Mononuclear cell (primary cell): ENCODE measurements around the gene BFAR. TPM values are rescaled to one million over a fixed set of nuclear protein-coding genes. Genes with fewer than 3 reads are reported as not detected.
"Not testable (repeated sequence)": the region's sequence is repeated elsewhere in the genome, so short reads cannot be mapped to it uniquely, and the experiment has no call there.

ENCODE experiments used
- H3K27me3 ChIP-seq: 2 replicates; pipeline ENCODE4 v1.6.0; 2011; ENCODE audit warnings: low read length, control low read depth; ENCODE audit not compliant: insufficient read depth
- H3K4me1 ChIP-seq: 2 replicates; pipeline ENCODE4 v1.5.1; 2011; ENCODE audit warnings: mild to moderate bottlenecking, low read length, control low read depth; ENCODE audit not compliant: insufficient read depth
- H3K4me3 ChIP-seq: 2 replicates; pipeline ENCODE4 v1.5.1; 2011; ENCODE audit warnings: mild to moderate bottlenecking, low read length, moderate library complexity
- H3K9me3 ChIP-seq: 2 replicates; pipeline ENCODE4 v1.5.1; 2011; ENCODE audit warnings: low read depth, mild to moderate bottlenecking, control low read depth, low read length
- total RNA-seq: library from RNA; depleted of rRNA; stranded (reverse); fragments of >200 nt; gene quantifications from one replicate; pipeline ENCODE4 v1.2.3, GENCODE V29; 2012

BFAR gene
- total RNA-seq, 1 donor = 70.0 TPM

DNA sequence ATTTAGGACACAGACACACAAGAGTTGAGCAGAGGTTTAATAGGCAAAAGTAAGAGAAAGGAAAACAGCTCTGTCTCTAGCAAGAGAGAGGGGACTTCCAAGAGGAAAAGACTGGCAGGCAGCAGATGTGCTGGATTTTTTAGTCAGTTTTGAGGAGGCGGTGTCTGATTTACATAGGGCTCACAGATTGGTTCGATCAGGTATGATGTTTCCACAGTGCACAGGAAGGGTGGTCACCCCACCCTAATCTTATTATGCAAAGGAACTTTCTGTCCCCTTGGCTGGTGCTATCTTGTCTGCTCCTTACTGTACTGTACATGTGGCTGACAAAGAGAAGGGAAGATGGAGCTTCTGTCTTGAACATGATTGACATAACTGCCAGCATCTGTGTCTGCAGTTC is 25.3 kb downstream of the BFAR start:
- Histone ChIP-seq H3K9me3 (no peaks in the 10 kb centered on the region), H3K4me3 (no peak overlapping the region), H3K4me1 (no peaks in the 10 kb centered on the region), H3K27me3 (no peaks in the 10 kb centered on the region)

DNA sequence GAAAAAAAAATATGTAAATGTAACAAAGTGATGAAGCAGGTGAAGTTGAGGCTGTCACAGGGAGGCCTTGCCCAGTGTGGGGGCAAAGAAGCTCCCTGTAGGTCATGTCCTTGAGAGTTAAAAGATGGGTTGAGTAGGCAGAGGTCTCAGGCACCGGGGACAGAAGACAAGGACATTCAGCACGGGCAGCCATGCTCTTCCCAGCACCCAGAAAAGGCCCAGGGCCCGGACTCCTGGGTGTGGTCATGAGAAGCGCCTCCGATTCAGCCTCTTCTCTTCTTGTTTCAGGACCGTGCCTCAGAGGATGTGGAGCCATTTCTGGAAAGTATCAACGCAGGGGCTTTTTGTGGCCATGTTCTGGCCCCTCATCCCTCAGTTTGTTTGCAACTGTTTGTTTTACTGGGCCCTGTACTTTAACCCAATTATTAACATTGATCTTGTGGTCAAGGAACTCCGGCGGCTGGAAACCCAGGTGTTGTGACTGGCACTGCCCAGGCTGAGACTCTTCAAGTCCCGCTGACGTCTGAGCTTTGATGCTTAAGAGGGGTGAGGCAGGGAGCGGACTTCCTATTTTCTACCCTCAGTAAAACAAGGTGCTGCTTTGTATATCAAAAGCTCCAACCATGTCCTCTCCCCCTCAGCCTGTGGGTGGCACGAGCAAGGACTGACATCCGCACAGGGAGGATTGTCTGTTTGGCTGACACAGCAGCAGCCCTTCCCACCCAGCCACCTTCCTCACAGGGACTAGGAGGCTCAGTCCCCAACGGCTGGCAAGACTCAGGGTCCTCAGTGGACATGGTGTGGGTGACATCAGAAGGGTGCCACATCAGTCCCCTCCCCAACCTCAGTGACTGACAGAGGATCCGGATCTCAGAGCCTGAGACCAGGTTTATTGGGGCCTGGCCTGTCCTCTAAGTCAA is 34.9 kb downstream of the BFAR start:
- Histone ChIP-seq H3K9me3 (no peaks in the 10 kb centered on the region), H3K27me3 (no peaks in the 10 kb centered on the region), H3K4me3 (no peak overlapping the region), H3K4me1 (peaks cover 2% of the 10 kb centered on the region)

DNA sequence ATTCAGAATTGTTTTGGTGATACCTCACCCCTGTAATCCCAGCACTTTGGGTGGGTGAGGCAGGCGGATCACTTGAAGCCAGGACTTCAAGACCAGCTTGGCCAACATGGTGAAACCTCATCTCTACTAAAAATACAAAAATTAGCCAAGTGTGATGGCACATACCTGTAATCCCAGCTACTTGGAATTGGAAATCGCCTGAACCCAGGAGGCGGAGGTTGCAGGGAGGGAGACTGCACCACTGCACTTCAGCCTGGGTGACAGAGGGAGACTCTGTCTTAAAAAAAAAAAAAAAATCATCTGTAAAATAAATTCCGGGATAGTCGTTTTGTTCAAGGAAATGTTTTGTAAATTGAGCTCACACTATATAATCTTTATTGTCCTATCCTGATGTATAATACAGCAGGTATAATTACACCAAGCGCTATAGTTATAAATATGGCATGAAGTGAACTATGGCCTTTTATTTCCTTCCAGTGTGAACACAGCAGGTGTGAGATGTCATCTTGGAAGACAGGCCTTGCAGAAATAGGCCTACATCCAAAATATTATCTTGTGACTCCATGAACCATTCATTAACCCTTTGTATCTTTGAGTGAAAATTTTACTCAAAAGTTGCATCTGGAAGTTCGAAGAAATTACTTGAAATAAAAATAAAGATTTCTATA is 35.9 kb downstream of the BFAR start:
- Histone ChIP-seq H3K27me3 (no peaks in the 10 kb centered on the region), H3K4me3 (no peak overlapping the region), H3K4me1 (peaks cover 4% of the 10 kb centered on the region), H3K9me3 (no peaks in the 10 kb centered on the region)

DNA sequence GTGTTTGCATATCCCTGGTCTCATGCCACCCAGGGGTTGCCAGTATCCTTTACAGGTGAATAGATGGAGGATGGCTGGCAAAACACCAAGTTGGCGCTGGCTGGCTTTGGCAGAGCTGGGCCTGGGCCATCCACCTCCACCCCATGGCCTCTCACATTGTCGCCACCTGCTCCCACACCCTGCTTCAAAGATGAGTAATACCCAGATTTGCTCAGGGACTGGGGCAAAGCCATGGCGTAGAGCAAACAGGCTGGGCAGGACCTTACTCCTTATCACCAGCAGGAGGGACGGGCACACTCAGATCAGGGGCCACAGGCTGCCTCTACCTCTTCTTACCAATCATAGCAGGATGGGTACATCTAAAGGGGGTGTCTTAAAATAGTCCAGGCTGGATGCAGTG is 37.0 kb downstream of the BFAR start:
- no peaks in the 10 kb centered on the region for H3K27me3 ChIP-seq
- peaks cover 4% of the 10 kb centered on the region for H3K4me1 ChIP-seq
- no peak overlapping the region for H3K4me3 ChIP-seq
- H3K9me3 ChIP-seq = no peaks in the 10 kb centered on the region

DNA sequence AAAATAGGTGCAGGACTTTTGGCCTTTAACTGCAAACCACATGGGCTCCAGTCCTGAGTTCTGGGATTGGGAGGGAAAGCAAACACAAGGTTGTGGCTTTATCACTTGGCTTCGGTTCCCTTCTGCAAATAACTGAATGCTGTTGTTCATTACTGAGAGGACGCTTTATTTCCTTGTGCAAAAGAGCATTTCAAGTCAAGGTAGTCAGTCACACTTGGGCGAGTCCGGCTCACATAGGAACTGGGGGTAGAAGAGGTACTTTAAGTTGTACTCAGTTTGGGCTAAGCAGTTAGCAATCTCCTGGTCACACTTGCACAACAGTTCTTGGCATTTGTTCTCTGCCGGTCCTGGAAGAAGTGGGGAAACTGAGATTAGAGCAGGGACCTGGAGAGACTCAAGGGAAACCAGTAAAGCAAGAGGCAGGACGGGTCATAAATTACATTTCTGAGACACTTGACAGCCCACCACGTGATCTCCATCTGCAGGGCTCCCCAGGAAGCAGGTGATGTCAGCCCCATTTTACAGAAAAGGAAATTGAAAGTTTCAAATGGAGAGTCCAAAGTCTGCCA is 39.7 kb downstream of the BFAR start:
- Histone ChIP-seq H3K4me1 (peaks cover 4% of the 10 kb centered on the region), H3K4me3 (no peak overlapping the region), H3K9me3 (no peaks in the 10 kb centered on the region), H3K27me3 (no peaks in the 10 kb centered on the region)

DNA sequence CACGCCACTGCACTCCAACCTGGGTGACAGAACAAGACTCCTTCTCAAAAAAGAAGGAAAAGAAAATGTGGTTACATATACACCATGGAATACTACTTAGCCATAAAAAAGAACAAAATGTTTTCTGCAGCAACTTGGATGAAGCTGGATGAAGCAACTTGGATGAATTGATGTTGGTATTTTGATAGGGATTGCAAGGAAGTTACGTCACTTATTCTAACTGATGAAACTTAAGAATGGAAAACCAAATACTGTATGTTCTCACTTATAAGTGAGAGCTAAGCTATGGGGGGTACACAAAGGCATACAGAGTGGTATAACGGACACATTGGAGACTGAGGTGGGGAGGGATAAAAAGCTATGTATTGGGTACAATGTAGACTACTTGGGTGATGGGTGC is 43.9 kb downstream of the BFAR start:
- H3K4me1 ChIP-seq = peaks cover 4% of the 10 kb centered on the region
- H3K27me3 ChIP-seq = no peaks in the 10 kb centered on the region
- H3K4me3 ChIP-seq = no peak overlapping the region
- no peaks in the 10 kb centered on the region for H3K9me3 ChIP-seq

DNA sequence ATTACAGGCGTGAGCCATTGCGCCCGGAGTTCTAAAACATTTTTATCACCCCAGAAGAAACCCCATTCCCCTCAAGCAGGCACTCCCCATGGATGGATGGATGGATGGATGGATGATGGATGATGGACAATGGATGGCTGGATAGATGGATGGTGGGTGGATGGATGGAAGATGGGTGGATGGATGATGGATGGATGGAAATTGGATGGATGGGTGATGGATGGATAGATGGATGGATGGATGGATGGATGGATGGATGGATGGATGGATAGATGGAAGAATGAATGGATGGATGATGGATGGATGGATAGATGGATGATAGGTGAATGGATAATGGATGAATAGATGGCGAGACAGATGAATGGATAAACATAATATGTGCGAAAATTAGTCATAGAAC is 44.9 kb downstream of the BFAR start:
- Histone ChIP-seq H3K4me3 (no peak overlapping the region), H3K4me1 (peaks cover 2% of the 10 kb centered on the region), H3K9me3 (no peaks in the 10 kb centered on the region), H3K27me3 (no peaks in the 10 kb centered on the region)

DNA sequence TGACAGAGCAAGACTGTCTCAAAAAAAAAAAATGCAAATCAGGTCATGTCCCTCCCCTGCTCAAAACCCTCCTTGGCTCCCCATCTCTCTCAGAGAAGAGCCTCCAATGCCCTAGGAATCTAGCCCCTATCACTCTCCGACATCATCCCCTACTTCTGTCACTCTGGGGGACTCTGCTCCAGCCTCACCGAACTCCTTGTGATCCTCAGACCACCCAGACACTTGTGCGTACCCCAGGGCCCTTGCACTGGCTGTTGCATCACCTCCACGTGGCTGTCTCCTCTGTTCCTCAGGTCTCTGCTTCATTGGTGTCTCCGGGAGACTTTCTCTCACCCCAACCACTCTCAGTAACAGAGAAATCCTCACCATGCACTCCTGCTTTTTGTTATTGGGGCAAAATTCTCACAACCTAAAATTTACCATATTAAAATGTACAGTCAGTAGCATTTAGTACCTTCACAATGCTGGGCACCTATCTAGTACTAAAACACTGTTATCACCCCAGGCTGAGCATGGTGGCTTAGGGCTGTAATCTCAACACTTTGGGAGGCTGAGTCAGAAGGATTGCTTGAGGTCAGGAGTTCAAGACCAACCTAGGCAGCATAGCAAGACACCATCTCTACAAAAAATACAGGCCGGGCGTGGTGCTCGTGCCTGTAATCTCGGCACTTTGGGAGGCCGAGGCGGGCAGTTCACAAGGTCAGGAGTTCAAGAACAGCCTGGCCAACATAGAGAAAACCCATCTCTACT is 46.2 kb downstream of the BFAR start:
- Histone ChIP-seq H3K9me3 (no peaks in the 10 kb centered on the region), H3K4me1 (no peaks in the 10 kb centered on the region)

DNA sequence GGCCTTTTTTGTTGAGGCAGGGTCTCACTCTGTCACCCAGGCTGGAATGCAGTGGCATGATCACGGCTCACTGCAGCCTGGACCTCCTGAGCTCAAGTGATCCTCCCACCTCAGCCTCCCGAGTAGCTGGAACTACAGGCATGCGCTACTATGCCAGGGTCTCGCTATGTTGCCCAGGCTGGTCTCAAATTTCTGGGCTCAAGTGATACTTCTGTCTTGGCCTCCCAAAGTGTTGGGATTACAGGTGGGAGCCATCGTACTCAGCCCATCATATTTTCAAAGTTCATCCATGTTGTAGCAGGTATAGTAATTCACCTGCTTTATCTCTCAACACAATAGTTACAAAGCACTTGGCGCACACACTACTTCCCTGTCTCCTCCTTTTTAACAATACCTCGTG is 47.6 kb downstream of the BFAR start:
- not testable (repeated sequence) for H3K9me3 ChIP-seq, H3K4me1 ChIP-seq, H3K27me3 ChIP-seq, H3K4me3 ChIP-seq

More for the DNA sequence above, 46.2 kb downstream of the BFAR start:
- no peak overlapping the region for H3K4me3 ChIP-seq
- no peaks in the 10 kb centered on the region for H3K27me3 ChIP-seq

DNA sequence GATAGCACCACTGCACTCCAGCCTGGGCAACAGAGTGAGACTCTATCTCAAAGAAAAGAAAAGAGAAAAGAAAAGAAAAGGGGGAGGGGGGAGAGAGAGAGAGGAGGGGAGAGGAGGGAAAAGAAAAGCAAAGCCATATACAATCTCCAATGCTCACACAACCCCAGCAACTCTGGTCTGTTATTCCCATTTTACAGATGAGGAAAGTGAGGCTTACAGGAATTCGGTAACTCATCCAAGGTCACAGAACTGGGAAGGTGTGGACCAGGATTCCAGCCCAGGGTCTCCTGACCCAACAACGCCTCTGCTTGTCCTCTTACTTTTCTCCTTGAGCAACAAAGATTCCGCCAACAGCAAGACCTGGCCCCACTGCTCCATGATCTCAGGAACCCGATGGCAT is 48.4 kb downstream of the BFAR start:
- Histone ChIP-seq H3K4me1 (no peaks in the 10 kb centered on the region), H3K9me3 (no peaks in the 10 kb centered on the region), H3K4me3 (no peak overlapping the region), H3K27me3 (no peaks in the 10 kb centered on the region)

DNA sequence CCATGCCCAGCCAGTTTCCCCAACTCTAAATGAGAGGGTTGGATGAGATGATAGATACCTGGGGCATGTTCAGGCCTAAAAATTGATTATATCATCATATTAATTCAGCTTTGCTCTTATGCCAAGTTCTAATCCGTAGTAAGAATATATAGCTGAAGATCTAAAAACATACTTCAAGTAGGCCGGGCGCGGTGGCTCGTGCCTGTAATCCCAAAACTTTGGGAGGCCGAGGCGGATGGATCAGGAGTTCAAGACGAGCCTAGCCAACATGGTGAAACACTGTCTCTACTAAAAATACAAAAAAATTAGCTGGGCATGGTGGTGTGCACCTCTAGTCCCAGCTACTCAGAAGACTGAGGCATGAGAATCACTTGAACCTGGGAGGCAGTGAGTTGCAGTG is 49.4 kb downstream of the BFAR start:
- H3K4me3 ChIP-seq = no peak overlapping the region
- no peaks in the 10 kb centered on the region for H3K4me1 ChIP-seq
- H3K9me3 ChIP-seq = no peaks in the 10 kb centered on the region
- H3K27me3 ChIP-seq = no peaks in the 10 kb centered on the region

DNA sequence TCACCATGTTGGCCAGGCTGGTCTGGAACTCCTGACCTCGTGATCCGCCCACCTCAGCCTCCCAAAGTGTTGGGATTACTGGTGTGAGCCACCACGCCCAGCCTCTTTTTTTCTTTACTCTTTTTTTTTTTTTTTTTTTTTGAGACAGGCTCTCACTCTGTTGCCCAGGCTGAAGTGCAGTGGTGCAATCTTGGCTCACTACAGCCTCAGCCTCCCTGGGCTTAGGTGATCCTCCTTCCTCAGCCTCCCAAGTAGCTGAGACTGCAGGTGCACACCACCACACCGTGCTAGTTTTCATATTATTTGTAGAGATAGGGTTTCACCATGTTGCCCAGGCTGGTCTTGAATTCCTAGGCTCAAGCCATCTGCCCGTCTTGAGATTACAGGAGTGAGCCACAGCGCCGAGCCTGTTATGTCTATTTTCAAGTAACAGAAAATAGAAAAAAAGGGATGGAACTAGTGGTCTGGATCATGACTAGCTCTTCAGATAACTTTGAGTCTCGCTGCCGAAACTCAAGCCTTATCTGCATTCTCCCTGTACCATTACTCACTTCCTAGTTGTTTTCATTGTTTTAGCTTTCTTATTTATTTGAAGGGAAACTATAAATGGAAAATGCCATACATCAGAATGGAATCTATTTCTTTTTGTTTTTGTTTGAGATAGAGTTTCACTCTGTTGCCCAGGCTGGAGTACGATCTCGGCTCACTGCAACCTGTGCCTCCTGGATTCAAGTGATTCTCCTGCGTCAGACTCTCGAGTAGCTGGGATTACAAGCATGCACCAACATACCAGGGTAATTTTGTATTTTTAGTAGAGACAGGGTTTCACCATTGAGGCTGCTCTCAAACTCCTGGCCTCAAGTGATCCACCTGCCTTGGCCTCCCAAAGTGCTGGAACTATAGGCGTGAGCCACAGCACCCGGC is 53.4 kb downstream of the BFAR start:
- not testable (repeated sequence) for H3K27me3 ChIP-seq, H3K4me3 ChIP-seq, H3K4me1 ChIP-seq, H3K9me3 ChIP-seq

DNA sequence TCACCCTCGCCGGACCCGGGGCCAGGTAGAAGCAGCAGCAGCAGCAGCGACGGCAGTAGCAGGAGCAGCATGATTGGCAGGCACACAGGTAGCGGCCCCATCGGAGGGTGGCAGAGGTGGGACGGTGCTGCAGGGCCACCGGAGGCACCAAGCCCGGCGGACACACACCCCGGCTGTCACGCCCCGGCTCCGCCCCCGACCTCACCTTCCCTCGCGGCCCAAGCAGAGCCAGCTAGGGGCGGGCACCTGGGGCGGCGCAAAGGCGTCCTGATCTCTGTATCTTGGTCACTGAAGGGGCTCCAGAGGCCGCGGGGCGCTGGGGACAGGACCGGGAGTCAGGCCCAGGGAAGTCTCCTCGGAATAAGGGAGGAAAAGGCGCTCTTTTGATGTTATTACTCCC is 61.4 kb downstream of the BFAR start, which contains the start of gene PLA2G10:
Gene PLA2G10, minus strand, starts transcription at position 180 of the 400 bp plus-strand sequence. Its CDS starts 79 bp downstream, at position 101.
- H3K4me1 ChIP-seq, H3K4me3 ChIP-seq, H3K9me3 ChIP-seq, H3K27me3 ChIP-seq: not testable (repeated sequence)

DNA sequence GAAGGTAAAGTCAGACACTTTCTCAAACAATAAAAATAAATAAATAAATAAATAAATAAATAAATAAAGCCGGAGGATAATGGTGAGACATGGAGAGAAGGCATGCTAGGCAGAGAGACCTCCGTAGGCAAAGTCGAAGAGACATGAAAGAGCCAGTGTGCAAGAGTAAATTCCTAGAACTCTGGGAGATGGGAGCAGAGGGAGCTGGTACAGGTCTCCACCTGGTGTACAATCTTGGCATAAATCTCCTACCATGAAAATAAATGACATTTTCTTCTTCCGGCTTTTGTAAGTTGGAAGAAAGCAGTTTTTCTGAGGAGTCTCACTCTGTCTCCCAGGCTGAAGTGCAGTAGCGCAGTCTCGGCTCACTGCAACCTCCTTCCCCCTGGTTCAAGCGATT is 69.1 kb downstream of the BFAR start:
- not testable (repeated sequence) for H3K4me3 ChIP-seq, H3K27me3 ChIP-seq, H3K9me3 ChIP-seq, H3K4me1 ChIP-seq
